GM13977 (cell line): ENCODE measurements around the gene MYO18A.

Experiments
- DNase-seq: peaks from one replicate; pipeline ENCODE4 v3.0.0; 2012; ENCODE audit warnings: low spot score
- CTCF ChIP-seq: IDR thresholded peaks from 2 replicates; pipeline ENCODE4 v1.5.1; 2012; ENCODE audit warnings: mild to moderate bottlenecking, control low read depth; ENCODE audit not compliant: insufficient read depth; ENCODE audit errors: extremely low read depth, missing control alignments
- in situ Hi-C: fragments of 300-500 bp; cut with MboI; formaldehyde crosslinking; loops from one replicate; pipeline ENCODE4 v1.12.0; 2022; ENCODE audit warnings: low sequenced_read_pairs, low pct_unique_long_range_greater_than_20kb, mixed read lengths, inconsistent platforms; ENCODE audit not compliant: unreplicated experiment

The MYO18A gene

GRCh38 chr17:29108823-29109476, 71.2 kb downstream of the MYO18A start:
- no peak for DNase-seq
- no peak for TF ChIP-seq CTCF
- in situ Hi-C loops, result loop anchor here (10.0 kb wide), 1 partner anchor 134 kb away; no protein-coding TSS in a partner anchor

- DNase-seq, result no peak
- in situ Hi-C loops, result loop anchor here (10.0 kb wide), 1 partner anchor 133 kb away; no protein-coding TSS in a partner anchor
Observed at GRCh38 chr17:29107933-29108822, 72.0 kb downstream of the MYO18A start.

GRCh38 chr17:29107084-29107483, 73.1 kb downstream of the MYO18A start:
- no peak for DNase-seq
- no peak for TF ChIP-seq CTCF
- in situ Hi-C loops, result loop anchor here (10.0 kb wide), 1 partner anchor 132 kb away; no protein-coding TSS in a partner anchor

More at GRCh38 chr17:29107933-29108822, 72.0 kb downstream of the MYO18A start:
- no peak for TF ChIP-seq CTCF

GRCh38 chr17:29103341-29103740, 76.9 kb downstream of the MYO18A start:
- DNase-seq, result no peak
- in situ Hi-C loops, result loop anchor here (10.0 kb wide), 1 partner anchor 129 kb away; no protein-coding TSS in a partner anchor
- no peak for TF ChIP-seq CTCF

GRCh38 chr17:29102741-29103181, 77.4 kb downstream of the MYO18A start:
- in situ Hi-C loops, result loop anchor here (10.0 kb wide), 1 partner anchor 128 kb away; no protein-coding TSS in a partner anchor
- DNase-seq, result no peak
- TF ChIP-seq CTCF, result no peak

GRCh38 chr17:29102046-29102445, 78.2 kb downstream of the MYO18A start:
- no peak for DNase-seq
- in situ Hi-C loops, result loop anchor here (10.0 kb wide), 1 partner anchor 127 kb away; no protein-coding TSS in a partner anchor
- TF ChIP-seq CTCF, result no peak
